ENCODE measurements around the gene LPP.

The LPP gene

DNA sequence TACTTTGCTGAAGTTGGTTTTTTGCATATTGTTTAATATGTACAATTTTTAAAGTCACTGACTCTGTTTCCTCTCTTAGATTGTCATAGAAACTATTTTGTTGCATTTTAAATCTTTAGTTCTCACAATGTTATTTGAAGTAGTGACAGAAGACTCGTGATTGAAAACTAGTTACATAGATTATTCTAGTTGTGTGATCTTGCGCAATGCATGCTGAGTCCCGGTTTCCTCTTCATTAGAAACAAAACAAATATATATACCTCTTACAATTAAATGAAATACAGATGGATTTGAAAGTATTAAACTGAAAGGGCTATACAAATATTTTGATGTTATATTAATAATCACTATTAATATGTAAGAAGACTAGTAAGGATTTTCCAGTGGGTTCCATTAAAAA lies 333.0 kb downstream of the LPP start:
- H3K27ac ChIP-seq: no peak overlapping the region
- TF ChIP-seq ZFX (IDR thresholded peaks at IDR 0.05; ENCODE audit: borderline replicate concordance): no peak
- TF ChIP-seq, protein P1, sequence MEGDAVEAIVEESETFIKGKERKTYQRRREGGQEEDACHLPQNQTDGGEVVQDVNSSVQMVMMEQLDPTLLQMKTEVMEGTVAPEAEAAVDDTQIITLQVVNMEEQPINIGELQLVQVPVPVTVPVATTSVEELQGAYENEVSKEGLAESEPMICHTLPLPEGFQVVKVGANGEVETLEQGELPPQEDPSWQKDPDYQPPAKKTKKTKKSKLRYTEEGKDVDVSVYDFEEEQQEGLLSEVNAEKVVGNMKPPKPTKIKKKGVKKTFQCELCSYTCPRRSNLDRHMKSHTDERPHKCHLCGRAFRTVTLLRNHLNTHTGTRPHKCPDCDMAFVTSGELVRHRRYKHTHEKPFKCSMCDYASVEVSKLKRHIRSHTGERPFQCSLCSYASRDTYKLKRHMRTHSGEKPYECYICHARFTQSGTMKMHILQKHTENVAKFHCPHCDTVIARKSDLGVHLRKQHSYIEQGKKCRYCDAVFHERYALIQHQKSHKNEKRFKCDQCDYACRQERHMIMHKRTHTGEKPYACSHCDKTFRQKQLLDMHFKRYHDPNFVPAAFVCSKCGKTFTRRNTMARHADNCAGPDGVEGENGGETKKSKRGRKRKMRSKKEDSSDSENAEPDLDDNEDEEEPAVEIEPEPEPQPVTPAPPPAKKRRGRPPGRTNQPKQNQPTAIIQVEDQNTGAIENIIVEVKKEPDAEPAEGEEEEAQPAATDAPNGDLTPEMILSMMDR (IDR thresholded peaks at IDR 0.05): no peak

- no peak overlapping the region for H3K27ac ChIP-seq
- TF ChIP-seq ZFX (IDR thresholded peaks at IDR 0.05; ENCODE audit: borderline replicate concordance): no peak
- TF ChIP-seq, protein P1 (IDR thresholded peaks at IDR 0.05): no peak
Measured at GRCh38 chr3:188487652-188488051, 333.7 kb downstream of the LPP start.

GRCh38 chr3:188488801-188489200 lies 334.8 kb downstream of the LPP start:
- H3K27ac ChIP-seq: no peak overlapping the region
- TF ChIP-seq ZFX (IDR thresholded peaks at IDR 0.05; ENCODE audit: borderline replicate concordance): no peak
- TF ChIP-seq, protein P1 (IDR thresholded peaks at IDR 0.05): no peak

GRCh38 chr3:188489639-188490405 lies 335.9 kb downstream of the LPP start:
- H3K27ac ChIP-seq: no peak overlapping the region
- no peak for TF ChIP-seq ZFX (IDR thresholded peaks at IDR 0.05; ENCODE audit: borderline replicate concordance)

DNA sequence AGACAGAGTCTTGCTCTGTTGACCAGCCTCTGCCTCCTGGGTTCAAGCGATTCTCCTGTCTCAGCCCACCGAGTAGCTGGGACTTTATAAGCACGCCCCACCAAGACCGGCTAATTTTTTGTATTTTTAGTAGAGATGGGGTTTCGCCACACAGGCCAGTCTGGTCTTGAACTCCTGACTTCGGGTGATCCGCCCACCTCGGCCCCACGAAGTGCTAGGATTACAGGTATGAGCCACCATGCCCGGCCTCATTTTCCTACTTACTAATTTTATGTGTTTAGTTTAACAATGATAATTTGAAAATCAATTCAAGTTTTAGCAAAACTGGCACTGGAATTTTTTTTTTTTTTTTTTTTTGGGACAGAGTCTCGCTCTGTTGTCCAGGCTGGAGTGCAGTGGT lies 336.5 kb downstream of the LPP start:
- no peak for TF ChIP-seq ZFX (IDR thresholded peaks at IDR 0.05; ENCODE audit: borderline replicate concordance)
- TF ChIP-seq, protein P1 (IDR thresholded peaks at IDR 0.05): no peak
- no peak overlapping the region for H3K27ac ChIP-seq

DNA sequence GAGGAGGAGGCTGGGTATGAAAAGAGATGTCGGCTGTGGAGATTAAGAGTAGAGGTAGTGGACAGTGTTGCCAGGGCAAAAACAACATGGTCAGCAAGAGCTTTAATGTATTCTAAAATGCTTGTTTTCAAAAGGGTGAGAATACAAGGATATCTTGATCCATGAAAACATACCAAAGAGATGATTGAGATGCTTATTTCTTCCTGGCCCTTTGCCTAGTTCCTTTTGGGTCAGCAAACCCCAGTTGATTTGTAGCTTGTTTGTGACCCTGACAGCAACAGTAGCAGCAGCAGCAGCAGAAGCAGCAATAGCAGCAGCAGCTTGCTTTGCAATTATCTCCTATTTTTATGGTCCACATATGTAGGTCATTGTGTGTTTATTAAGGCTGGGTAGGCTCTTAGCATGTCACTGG lies 337.3 kb downstream of the LPP start:
- no peak overlapping the region for H3K27ac ChIP-seq
- TF ChIP-seq ZFX (IDR thresholded peaks at IDR 0.05; ENCODE audit: borderline replicate concordance): no peak
- TF ChIP-seq, protein P1 (IDR thresholded peaks at IDR 0.05): no peak

DNA sequence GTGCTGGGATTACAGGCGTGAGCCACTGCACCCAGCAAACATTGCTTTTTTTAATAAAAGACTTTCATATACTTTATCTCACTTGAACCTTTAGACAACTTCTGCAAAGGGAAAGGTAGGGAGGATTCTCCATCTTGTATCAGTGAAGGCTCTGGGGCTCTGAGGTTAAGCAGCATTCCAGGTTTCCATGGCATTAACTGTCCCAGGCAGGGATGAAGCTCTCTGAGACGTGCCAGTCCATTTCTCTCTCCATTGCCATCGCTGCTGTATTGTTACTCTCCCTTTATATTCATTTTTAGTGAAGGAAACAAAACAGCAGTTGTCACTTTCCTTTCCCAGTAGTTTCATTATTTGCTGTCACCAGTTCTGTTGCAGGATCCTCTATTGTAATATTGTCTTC lies 342.4 kb downstream of the LPP start:
- no peak overlapping the region for H3K27ac ChIP-seq
- TF ChIP-seq, protein P1 (IDR thresholded peaks at IDR 0.05): no peak
- TF ChIP-seq ZFX (IDR thresholded peaks at IDR 0.05; ENCODE audit: borderline replicate concordance): no peak

DNA sequence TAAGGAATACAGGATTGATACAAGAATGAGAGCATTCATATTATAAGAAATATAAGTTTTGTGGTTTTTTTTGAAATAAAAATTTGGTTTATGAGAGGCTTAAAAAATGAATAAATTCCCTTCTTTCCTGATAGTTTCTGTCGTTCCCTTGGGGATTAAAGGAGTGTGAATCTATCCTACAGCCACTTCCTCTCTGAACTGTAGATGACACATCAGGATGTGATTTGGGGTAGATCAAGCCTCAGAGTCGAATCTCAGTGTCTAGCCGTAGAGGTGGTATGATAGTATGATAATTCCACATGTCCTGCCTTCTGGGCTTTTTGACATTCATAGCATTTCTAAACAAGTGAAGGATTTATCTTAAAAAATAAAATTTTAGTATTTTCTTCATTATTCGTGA lies 343.1 kb downstream of the LPP start:
- no peak overlapping the region for H3K27ac ChIP-seq
- TF ChIP-seq ZFX (IDR thresholded peaks at IDR 0.05; ENCODE audit: borderline replicate concordance): no peak
- TF ChIP-seq, protein P1 (IDR thresholded peaks at IDR 0.05): no peak

Data from 22Rv1 (cell line).